ENCODE results near the gene FBXO42. TPM values are rescaled to one million over a fixed set of nuclear protein-coding genes. Genes with fewer than 3 reads are reported as not detected.
"Not testable (repeated sequence)": the region's sequence is repeated elsewhere in the genome, so short reads cannot be mapped to it uniquely, and the experiment has no call there.

FBXO42 gene
- total RNA-seq, 1 experiment from 2014 or later: 19.2 TPM

GRCh38 chr1:16257556-16257955 lies 94.7 kb downstream of the FBXO42 start:
- H3K27me3 ChIP-seq, DNase-seq, H3K9me3 ChIP-seq, H3K4me3 ChIP-seq: not testable (repeated sequence)
- peaks cover 20% of the 10 kb centered on the region for H3K36me3 ChIP-seq

GRCh38 chr1:16256478-16256877 lies 95.8 kb downstream of the FBXO42 start:
- no peak overlapping the region for H3K4me3 ChIP-seq
- H3K36me3 ChIP-seq: peaks cover 25% of the 10 kb centered on the region
- H3K27me3 ChIP-seq: no peaks in the 10 kb centered on the region
- no peaks in the 10 kb centered on the region for H3K9me3 ChIP-seq
- DNase-seq: no peak

DNA sequence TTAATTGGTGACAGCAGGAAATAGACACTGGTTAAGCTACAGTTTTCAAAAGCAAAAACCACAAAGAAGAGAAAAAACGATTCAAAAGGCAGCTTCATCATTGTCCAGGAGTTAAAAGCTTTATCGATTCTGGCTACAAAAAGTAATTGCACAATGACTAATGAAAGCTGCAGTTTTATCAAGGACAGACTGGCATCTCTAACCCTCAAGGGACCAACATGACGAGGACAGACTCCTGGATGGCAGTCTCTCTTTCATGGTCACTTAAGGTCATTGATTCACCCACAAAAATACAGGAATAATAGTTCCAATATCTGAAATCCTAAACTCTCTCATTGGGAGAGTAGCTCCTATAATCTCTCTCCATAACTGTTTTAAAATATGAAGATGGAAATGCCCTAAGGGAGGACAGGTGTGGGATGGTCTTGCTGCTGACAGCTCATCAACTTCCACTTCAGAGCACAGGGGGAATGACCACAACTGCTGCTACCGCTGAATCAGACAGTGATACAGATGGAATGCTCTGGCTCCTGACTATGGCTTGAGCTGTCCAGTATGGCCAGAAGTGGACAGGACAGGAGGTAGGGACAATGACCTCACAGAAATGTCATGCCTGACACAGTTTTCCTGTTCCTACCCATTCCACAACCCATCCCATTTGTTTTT lies 97.9 kb downstream of the FBXO42 start:
- Histone ChIP-seq H3K36me3 (peaks cover 29% of the 10 kb centered on the region), H3K4me3 (no peak overlapping the region), H3K9me3 (no peaks in the 10 kb centered on the region), H3K27me3 (no peaks in the 10 kb centered on the region)
- no peak for DNase-seq

- Histone ChIP-seq H3K9me3 (no peaks in the 10 kb centered on the region), H3K4me3 (no peak overlapping the region), H3K36me3 (peaks cover 30% of the 10 kb centered on the region), H3K27me3 (no peaks in the 10 kb centered on the region)
- DNase-seq: no peak
Measured at GRCh38 chr1:16253332-16253922, 98.9 kb downstream of the FBXO42 start.

GRCh38 chr1:16252912-16253311 lies 99.4 kb downstream of the FBXO42 start:
- DNase-seq: no peak
- H3K27me3 ChIP-seq: no peaks in the 10 kb centered on the region
- no peaks in the 10 kb centered on the region for H3K9me3 ChIP-seq
- no peak overlapping the region for H3K4me3 ChIP-seq
- H3K36me3 ChIP-seq: peaks cover 31% of the 10 kb centered on the region

GRCh38 chr1:16251381-16251780 lies 100.9 kb downstream of the FBXO42 start:
- DNase-seq: no peak
- H3K27me3 ChIP-seq: no peaks in the 10 kb centered on the region
- peaks cover 37% of the 10 kb centered on the region for H3K36me3 ChIP-seq
- no peaks in the 10 kb centered on the region for H3K9me3 ChIP-seq
- H3K4me3 ChIP-seq: no peak overlapping the region

- Histone ChIP-seq H3K4me3 (no peak overlapping the region), H3K36me3 (peaks cover 33% of the 10 kb centered on the region), H3K9me3 (no peaks in the 10 kb centered on the region), H3K27me3 (no peaks in the 10 kb centered on the region)
- no peak for DNase-seq
Measured at GRCh38 chr1:16250524-16251251, 101.6 kb downstream of the FBXO42 start.

DNA sequence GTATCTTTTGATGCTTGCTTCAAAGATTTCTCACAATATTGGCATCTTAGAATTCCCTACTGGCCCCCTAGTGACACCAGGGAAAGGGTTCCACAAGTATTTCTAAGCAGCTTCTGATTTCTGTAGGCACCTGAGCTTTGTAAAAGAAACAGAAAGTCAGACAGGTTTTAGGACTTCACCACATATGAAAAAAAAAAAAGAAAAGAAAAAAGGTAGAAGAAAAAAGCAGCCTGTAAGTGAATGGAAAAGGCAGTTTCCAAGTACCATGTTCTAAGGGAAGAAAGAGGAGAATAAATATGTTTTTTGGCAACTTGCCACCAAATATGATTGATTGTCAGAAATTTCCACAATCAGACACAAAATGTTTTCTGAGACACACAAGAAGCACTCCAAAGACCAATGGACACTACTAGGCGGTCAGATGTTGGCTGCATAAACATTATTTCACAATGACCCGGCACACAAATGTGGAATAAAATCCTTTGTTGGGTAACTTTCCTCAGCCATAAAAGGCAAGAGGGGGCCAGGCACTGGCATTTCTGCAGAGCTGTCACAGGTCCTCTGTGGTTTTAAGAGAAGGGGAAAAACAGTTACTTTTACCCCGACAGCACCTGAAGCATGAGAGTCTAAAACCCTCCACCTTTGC lies 102.6 kb downstream of the FBXO42 start:
- no peak overlapping the region for H3K4me3 ChIP-seq
- H3K27me3 ChIP-seq: no peaks in the 10 kb centered on the region
- H3K36me3 ChIP-seq: peaks cover 31% of the 10 kb centered on the region
- H3K9me3 ChIP-seq: no peaks in the 10 kb centered on the region
- no peak for DNase-seq

- H3K4me3 ChIP-seq: no peak overlapping the region
- peak; percentile 76 for DNase-seq
- no peaks in the 10 kb centered on the region for H3K27me3 ChIP-seq
- no peaks in the 10 kb centered on the region for H3K9me3 ChIP-seq
- peaks cover 33% of the 10 kb centered on the region for H3K36me3 ChIP-seq
Measured at GRCh38 chr1:16248603-16249516, 103.4 kb downstream of the FBXO42 start.

DNA sequence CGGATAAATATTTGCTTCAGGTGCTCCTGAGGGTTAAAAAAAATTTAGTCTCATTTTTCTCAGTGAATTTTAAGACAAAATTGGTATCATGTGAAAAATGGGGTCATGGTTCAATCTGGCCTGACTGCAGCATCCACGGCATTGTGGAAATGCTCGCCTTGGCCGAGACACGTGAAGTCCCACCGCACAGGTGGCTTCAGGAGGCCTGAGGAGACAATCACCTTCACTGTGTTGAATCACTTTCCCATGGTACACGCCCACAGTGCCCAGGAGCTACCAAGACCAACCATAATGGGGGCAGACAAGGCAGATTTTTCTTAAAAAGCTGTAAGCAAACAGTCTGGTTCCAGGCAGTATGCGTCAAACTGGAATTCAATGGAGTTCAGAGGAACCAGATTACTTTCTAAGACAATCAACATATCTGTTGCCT lies 104.3 kb downstream of the FBXO42 start:
- H3K27me3 ChIP-seq: no peaks in the 10 kb centered on the region
- H3K36me3 ChIP-seq: peaks cover 27% of the 10 kb centered on the region
- H3K9me3 ChIP-seq: no peaks in the 10 kb centered on the region
- no peak overlapping the region for H3K4me3 ChIP-seq
- DNase-seq: no peak

DNA sequence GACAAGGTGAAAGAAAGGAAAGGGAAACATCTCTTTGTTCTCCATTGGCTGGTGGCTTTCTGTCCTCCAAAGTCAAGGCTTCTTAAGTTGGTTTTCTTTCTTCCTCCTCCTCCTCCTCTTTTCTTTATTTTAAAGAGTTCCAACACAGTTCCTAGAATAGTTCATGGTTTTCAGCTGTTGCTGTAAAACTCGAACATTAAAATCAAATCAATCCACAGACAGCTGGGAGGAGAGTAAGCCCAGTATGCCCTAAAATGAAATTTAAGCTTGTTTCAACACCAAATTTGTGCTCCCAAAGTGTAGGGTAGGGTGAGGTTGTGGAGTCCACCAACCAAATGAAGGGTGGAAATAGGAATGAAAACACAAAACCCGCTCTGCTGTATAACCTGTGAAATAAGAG lies 104.8 kb downstream of the FBXO42 start:
- no peak for DNase-seq
- no peaks in the 10 kb centered on the region for H3K27me3 ChIP-seq
- peaks cover 21% of the 10 kb centered on the region for H3K36me3 ChIP-seq
- no peaks in the 10 kb centered on the region for H3K9me3 ChIP-seq
- H3K4me3 ChIP-seq: no peak overlapping the region

- Histone ChIP-seq H3K4me3 (no peak overlapping the region), H3K27me3 (no peaks in the 10 kb centered on the region), H3K36me3 (peaks cover 17% of the 10 kb centered on the region), H3K9me3 (no peaks in the 10 kb centered on the region)
- no peak for DNase-seq
Measured at GRCh38 chr1:16246961-16247360, 105.3 kb downstream of the FBXO42 start.

- H3K27me3 ChIP-seq, DNase-seq, H3K9me3 ChIP-seq, H3K4me3 ChIP-seq: not testable (repeated sequence)
- H3K36me3 ChIP-seq: peaks cover 17% of the 10 kb centered on the region
Measured at GRCh38 chr1:16246239-16246638, 106.0 kb downstream of the FBXO42 start.

DNA sequence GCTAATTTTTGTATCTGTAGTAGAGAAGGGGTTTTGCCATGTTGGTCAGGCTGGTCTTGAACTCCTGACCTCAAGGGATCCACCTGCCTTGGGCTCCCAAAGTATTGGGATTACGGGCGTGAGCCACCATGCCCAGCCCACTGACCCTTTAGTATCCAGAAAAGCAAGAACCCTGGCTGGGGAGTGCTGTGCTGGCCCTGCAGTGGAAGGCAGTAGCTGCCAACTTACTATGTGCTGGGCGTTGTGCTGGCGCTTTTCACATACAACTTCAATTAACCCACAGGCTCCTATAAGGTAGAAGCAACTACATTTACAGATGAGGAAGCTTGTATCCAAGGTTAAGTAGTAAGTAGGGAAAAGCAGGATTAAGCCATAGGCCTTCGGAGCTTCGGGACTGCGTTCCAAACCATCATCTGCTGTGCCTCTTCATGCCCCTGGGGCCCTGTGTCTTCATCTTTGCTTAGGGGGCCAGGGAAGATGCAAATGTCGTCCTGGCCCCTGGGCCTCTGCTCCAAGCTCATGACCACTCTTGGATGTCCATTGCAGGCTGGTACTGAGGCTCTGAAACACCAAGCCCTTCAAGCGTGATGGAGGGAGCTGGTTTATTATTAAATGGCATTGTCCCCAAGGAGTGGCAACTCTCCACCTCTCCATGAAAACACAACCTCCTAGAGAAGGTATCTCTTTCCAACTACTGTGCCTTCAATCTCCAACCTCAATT lies 106.6 kb downstream of the FBXO42 start:
- DNase-seq: no peak
- H3K27me3 ChIP-seq: no peaks in the 10 kb centered on the region
- no peak overlapping the region for H3K4me3 ChIP-seq
- H3K9me3 ChIP-seq: no peaks in the 10 kb centered on the region
- H3K36me3 ChIP-seq: peaks cover 17% of the 10 kb centered on the region

GRCh38 chr1:16244650-16245285 lies 107.5 kb downstream of the FBXO42 start:
- Histone ChIP-seq H3K36me3 (peaks cover 15% of the 10 kb centered on the region), H3K27me3 (no peaks in the 10 kb centered on the region), H3K9me3 (no peaks in the 10 kb centered on the region), H3K4me3 (no peak overlapping the region)
- DNase-seq: no peak
